B cell (primary cell): Measurements from ENCODE around the gene MBNL1. TPM values are rescaled to one million over a fixed set of nuclear protein-coding genes. Genes with fewer than 3 reads are reported as not detected.

Source experiments
- ATAC-seq: fragments of 200-7000 bp; cut with Tn5 transposase; one replicate; pipeline ENCODE4 v1.10.0; 2021; ENCODE audit warnings: low read depth, mild to moderate bottlenecking, moderate number of reproducible peaks, moderate library complexity
- CTCF ChIA-PET: fragments of 350-600 bp; sonication (Branson Sonifier 250); formaldehyde crosslinking; loops from one replicate; lab custom pipeline; 2021; ENCODE audit warnings: antibody characterized with exemption, inconsistent platforms; lab: Charles Lee
- POLR2A ChIA-PET: fragments of 350-600 bp; sonication (Branson Sonifier 250); formaldehyde crosslinking; loops from one replicate; lab custom pipeline; 2021; ENCODE audit warnings: antibody characterized with exemption; lab: Charles Lee
- DNase-seq: peaks from one replicate; pipeline ENCODE4 v3.0.0; 2013
- H2AFZ ChIP-seq: 2 replicates; pipeline ENCODE4 v1.6.1; 2012; ENCODE audit warnings: mild to moderate bottlenecking, low read depth, low read length; ENCODE audit not compliant: insufficient read depth, poor library complexity, severe bottlenecking
- H3K27ac ChIP-seq, 2 donors: 1 replicate in 1 of 2; 2 replicates in 1 of 2; pipeline ENCODE4 v1.5.1; 2012 to 2013; ENCODE audit warnings: low read length in 2 of 2, mild to moderate bottlenecking in 2 of 2, moderate library complexity in 1 of 2
- H3K27me3 ChIP-seq, 4 experiments: fragments of 200-600 bp in 1 of 4; sonication (generic) in 1 of 4; replicated peaks in 1 of 4; 1 replicate in 2 of 4; 2 replicates in 2 of 4; pipeline versions ENCODE4 v1.6.1 to v1.7.0; 2013 to 2016; ENCODE audit warnings: low read length in 3 of 4, mild to moderate bottlenecking in 2 of 4, mixed read lengths in 1 of 4, moderate library complexity in 1 of 4; ENCODE audit not compliant: insufficient read depth in 4 of 4, control insufficient read depth in 3 of 4; ENCODE audit errors: control extremely low read depth in 1 of 4
- H3K36me3 ChIP-seq, 2 experiments: replicated peaks in 1 of 2; 1 replicate in 1 of 2; 2 replicates in 1 of 2; pipeline versions ENCODE4 v1.6.1 to v1.7.1; 2013; ENCODE audit warnings: low read length in 1 of 2; ENCODE audit not compliant: insufficient read depth in 2 of 2, control insufficient read depth in 1 of 2; ENCODE audit errors: control extremely low read depth in 1 of 2, extremely low read depth in 1 of 2
- H3K4me1 ChIP-seq, 2 donors: fragments of 200-600 bp in 1 of 2; sonication (generic) in 1 of 2; 1 replicate in 1 of 2; 2 replicates in 1 of 2; pipeline versions ENCODE4 v1.5.1 to v1.6.1; 2013 to 2017; ENCODE audit warnings: low read length in 2 of 2; ENCODE audit not compliant: control insufficient read depth in 2 of 2, insufficient read depth in 2 of 2
- H3K4me2 ChIP-seq: replicated peaks from 2 replicates; pipeline ENCODE3; 2012; ENCODE audit warnings: mild to moderate bottlenecking, low read depth, low read length; ENCODE audit not compliant: poor library complexity, severe bottlenecking
- H3K4me3 ChIP-seq, 5 experiments: fragments of 200-600 bp in 1 of 5; sonication (generic) in 1 of 5; 1 replicate in 3 of 5; 2 replicates in 2 of 5; pipeline versions ENCODE4 v1.5.1 to v1.7.0; 2011 to 2016; ENCODE audit warnings: low read length in 4 of 5, mild to moderate bottlenecking in 4 of 5, low read depth in 2 of 5, control low read depth in 1 of 5, moderate library complexity in 1 of 5; ENCODE audit not compliant: insufficient read depth in 1 of 5; ENCODE audit errors: control extremely low read depth in 1 of 5, extremely low read depth in 1 of 5
- H3K79me2 ChIP-seq: fragments of 200-600 bp; sonication (generic); one replicate; pipeline ENCODE4 v1.6.0; 2016; ENCODE audit warnings: low read length; ENCODE audit not compliant: control insufficient read depth, insufficient read depth
- H3K9ac ChIP-seq: fragments of 200-600 bp; sonication (generic); 2 replicates; pipeline ENCODE4 v1.6.1; 2017; ENCODE audit warnings: mild to moderate bottlenecking, low read length, moderate library complexity
- H3K9me3 ChIP-seq, 3 donors: one replicate each; pipeline versions ENCODE4 v1.6.1 to v1.7.1; 2013; ENCODE audit warnings: low read length in 2 of 3; ENCODE audit not compliant: control insufficient read depth in 2 of 3, insufficient read depth in 1 of 3; ENCODE audit errors: control extremely low read depth in 1 of 3
- H4K20me1 ChIP-seq: 2 replicates; pipeline ENCODE4 v1.6.0; 2012; ENCODE audit warnings: mild to moderate bottlenecking, low read length; ENCODE audit not compliant: insufficient read depth, control insufficient read depth, poor library complexity, severe bottlenecking
- H3K27ac Mint-ChIP-seq: one replicate; pipeline ENCODE4 v1.8.0; 2021; ENCODE audit warnings: mixed read lengths
- H3K27me3 Mint-ChIP-seq: one replicate; pipeline ENCODE4 v1.8.0; 2021; ENCODE audit warnings: mixed read lengths
- H3K4me1 Mint-ChIP-seq: one replicate; pipeline ENCODE4 v1.8.0; 2021; ENCODE audit warnings: mixed read lengths
- H3K4me3 Mint-ChIP-seq: one replicate; pipeline ENCODE4 v1.8.0; 2021; ENCODE audit warnings: mixed read lengths
- H3K9me3 Mint-ChIP-seq: one replicate; pipeline ENCODE4 v1.8.0; 2022; ENCODE audit warnings: mixed read lengths; ENCODE audit not compliant: insufficient read depth
- EZH2 ChIP-seq: IDR thresholded peaks from 2 replicates; pipeline ENCODE4 v1.6.1; 2012; ENCODE audit warnings: borderline replicate concordance, low read depth, mild to moderate bottlenecking, moderate library complexity, low read length; ENCODE audit not compliant: insufficient read depth, poor library complexity, severe bottlenecking
- WGBS: methylation state at CpG from one replicate; pipeline ENCODE4 v1.1.5; 2013; ENCODE audit warnings: missing lambda C conversion rate; ENCODE audit not compliant: insufficient coverage; 5-methylcytosine and 5-hydroxymethylcytosine counted together
- intact Hi-C: fragments of 100-400 bp; cut with micrococcal nuclease; formaldehyde crosslinking; loops from one replicate; pipeline ENCODE4 v1.10.0; 2022
- polyA plus RNA-seq: library from polyadenylated mRNA; depleted of rRNA; stranded (reverse); fragments of >200 nt; gene quantifications from 2 replicates; pipeline ENCODE4 v1.2.3, GENCODE V29; 2012
- total RNA-seq, 2 donors: library from RNA; stranded (reverse); fragments of 120-200 nt in 1 of 2; gene quantifications; 1 replicate in 1 of 2; 2 replicates in 1 of 2; pipeline versions ENCODE4 v1.2.3 to v1.2.4, GENCODE V29; 2013 to 2022
- TF ChIP-seq, protein P1 (sequence below): fragments of 200-600 bp; IDR thresholded peaks from one replicate; pipeline ENCODE4 v1.8.0; 2022; ENCODE audit warnings: antibody characterized with exemption, mild to moderate bottlenecking

The MBNL1 gene
- total and polyA plus RNA-seq, 2 donors (not counting 1 experiment from before 2014, with no cell fraction given), result 195 to 505 TPM

DNA sequence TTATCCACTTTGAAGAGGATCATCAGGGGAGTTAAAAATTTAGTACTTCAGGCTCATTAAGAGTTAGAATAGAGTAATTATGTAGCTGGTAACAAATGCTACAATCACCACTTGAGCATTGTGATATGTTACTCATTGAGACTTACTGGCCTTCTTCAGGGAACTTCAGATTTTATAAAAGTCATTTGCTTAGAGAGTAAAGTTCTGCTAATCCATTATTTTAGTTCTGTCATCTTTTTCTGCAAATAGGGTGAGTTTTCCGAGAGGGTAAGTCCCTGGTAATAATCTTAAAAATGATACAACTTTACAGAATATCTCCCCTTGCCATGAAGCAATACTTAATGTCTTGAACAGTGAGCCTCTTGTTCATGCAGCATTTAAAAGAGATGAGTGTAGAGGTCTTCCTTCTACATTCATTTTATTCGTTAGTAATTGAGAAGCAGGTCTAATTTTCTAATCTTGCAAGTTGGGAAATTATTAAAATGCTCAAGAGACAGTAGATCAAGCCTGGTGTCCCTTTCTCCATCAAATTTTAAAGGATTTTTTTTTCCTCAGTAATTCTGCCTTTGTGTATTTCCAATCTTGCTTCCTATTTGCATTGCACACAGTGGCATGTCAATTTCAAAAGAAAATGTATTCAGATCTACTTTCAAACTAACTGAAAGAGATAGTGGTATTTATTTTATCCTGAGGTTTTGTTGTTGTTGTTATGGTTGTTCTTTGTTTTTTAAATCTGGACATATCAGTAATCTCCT lies 52.6 kb downstream of the MBNL1 start:
- peak overlapping the region in 1 of 2 donors; percentile 11 for H3K27ac ChIP-seq
- peaks cover 99% of the 10 kb centered on the region for H3K79me2 ChIP-seq
- H3K4me3 Mint-ChIP-seq, result peak overlapping the region; percentile 18
- no peak overlapping the region for H3K9ac ChIP-seq
- DNase-seq (no peak), ATAC-seq (no peak)
- intact Hi-C loops, result no loop called here
- H3K36me3 ChIP-seq, result peaks cover 2 to 9% of the 10 kb centered on the region in 2 experiments
- no peak overlapping the region for H3K4me3 ChIP-seq
- H3K4me1 ChIP-seq, result peaks cover 27 to 57% of the 10 kb centered on the region in 2 donors
- peak overlapping the region; percentile 26 for H3K4me2 ChIP-seq
- POLR2A ChIA-PET, result no interaction called here
- no peaks in the 10 kb centered on the region for H3K9me3 ChIP-seq
- CTCF ChIA-PET, result interaction anchor here (4.3 kb wide), 1 partner anchor 138 kb away, joined by 17 read pairs; no protein-coding TSS in a partner anchor
- peaks cover 20% of the 10 kb centered on the region for H4K20me1 ChIP-seq
- peaks cover 66% of the 10 kb centered on the region for H3K4me1 Mint-ChIP-seq
- H3K27me3 ChIP-seq, result no peaks in the 10 kb centered on the region
- H2AFZ ChIP-seq, result no peak overlapping the region
- H3K27me3 Mint-ChIP-seq, result no peaks in the 10 kb centered on the region
- no CpG with 5 or more reads among the region's 2 CpGs for WGBS
- TF ChIP-seq, protein P1, sequence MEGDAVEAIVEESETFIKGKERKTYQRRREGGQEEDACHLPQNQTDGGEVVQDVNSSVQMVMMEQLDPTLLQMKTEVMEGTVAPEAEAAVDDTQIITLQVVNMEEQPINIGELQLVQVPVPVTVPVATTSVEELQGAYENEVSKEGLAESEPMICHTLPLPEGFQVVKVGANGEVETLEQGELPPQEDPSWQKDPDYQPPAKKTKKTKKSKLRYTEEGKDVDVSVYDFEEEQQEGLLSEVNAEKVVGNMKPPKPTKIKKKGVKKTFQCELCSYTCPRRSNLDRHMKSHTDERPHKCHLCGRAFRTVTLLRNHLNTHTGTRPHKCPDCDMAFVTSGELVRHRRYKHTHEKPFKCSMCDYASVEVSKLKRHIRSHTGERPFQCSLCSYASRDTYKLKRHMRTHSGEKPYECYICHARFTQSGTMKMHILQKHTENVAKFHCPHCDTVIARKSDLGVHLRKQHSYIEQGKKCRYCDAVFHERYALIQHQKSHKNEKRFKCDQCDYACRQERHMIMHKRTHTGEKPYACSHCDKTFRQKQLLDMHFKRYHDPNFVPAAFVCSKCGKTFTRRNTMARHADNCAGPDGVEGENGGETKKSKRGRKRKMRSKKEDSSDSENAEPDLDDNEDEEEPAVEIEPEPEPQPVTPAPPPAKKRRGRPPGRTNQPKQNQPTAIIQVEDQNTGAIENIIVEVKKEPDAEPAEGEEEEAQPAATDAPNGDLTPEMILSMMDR, result no peak
- TF ChIP-seq EZH2, result no peak
- no peaks in the 10 kb centered on the region for H3K9me3 Mint-ChIP-seq
- H3K27ac Mint-ChIP-seq, result peak overlapping the region; percentile 20

GRCh38 chr3:152321955-152322377 lies 53.2 kb downstream of the MBNL1 start:
- no CpG with 5 or more reads among the region's 2 CpGs for WGBS
- Mint-ChIP-seq H3K27ac (no peak overlapping the region), H3K4me1 (peaks cover 64% of the 10 kb centered on the region), H3K4me3 (peak overlapping the region; percentile 55), H3K27me3 (no peaks in the 10 kb centered on the region), H3K9me3 (no peaks in the 10 kb centered on the region)
- Histone ChIP-seq H3K79me2 (peaks cover 98% of the 10 kb centered on the region), H3K4me2 (peak overlapping the region; percentile 56), H3K27ac (peak overlapping the region in 1 of 2 donors; percentile 66), H3K4me1 (peaks cover 26 to 55% of the 10 kb centered on the region in 2 donors), H3K9me3 (no peaks in the 10 kb centered on the region), H2AFZ (no peak overlapping the region), H4K20me1 (peaks cover 20% of the 10 kb centered on the region), H3K4me3 (no peak overlapping the region), H3K36me3 (peaks cover 2 to 10% of the 10 kb centered on the region in 2 experiments), H3K27me3 (no peaks in the 10 kb centered on the region), H3K9ac (no peak overlapping the region)
- TF ChIP-seq, protein P1, result no peak
- no peak for TF ChIP-seq EZH2
- no peak for ATAC-seq
- CTCF ChIA-PET, result no interaction called here
- intact Hi-C loops, result loop anchor here (2.0 kb wide), 1 partner anchor 15 kb away; no protein-coding TSS in a partner anchor
- no peak for DNase-seq
- POLR2A ChIA-PET, result no interaction called here
